ENCODE measurements around the gene GFRA1.

DNA sequence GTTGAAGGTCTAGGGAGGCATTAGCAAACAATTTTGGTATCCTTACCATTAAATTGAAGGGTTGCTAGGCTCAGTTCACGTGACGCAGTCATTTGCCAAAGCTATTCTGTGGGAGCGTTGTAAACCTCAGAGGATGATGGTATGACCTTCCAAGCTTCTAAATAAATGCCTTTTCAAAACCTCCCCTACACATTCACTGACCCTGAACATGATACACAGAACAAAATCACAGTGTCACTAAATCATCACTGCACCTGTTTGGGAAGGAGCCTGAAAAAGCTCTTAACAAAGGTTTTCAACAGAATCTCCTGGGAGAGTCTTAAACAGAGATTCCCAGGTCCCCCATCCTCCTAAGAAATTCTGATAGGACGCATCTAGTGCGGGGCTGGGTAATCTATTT lies 38.0 kb upstream of the GFRA1 start:
- TF ChIP-seq, protein P1, sequence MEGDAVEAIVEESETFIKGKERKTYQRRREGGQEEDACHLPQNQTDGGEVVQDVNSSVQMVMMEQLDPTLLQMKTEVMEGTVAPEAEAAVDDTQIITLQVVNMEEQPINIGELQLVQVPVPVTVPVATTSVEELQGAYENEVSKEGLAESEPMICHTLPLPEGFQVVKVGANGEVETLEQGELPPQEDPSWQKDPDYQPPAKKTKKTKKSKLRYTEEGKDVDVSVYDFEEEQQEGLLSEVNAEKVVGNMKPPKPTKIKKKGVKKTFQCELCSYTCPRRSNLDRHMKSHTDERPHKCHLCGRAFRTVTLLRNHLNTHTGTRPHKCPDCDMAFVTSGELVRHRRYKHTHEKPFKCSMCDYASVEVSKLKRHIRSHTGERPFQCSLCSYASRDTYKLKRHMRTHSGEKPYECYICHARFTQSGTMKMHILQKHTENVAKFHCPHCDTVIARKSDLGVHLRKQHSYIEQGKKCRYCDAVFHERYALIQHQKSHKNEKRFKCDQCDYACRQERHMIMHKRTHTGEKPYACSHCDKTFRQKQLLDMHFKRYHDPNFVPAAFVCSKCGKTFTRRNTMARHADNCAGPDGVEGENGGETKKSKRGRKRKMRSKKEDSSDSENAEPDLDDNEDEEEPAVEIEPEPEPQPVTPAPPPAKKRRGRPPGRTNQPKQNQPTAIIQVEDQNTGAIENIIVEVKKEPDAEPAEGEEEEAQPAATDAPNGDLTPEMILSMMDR (IDR thresholded peaks at IDR 0.05) = no peak
- TF ChIP-seq POLR2AphosphoS5 (IDR thresholded peaks at IDR 0.05) = no peak
